HG03139 (cell line): ENCODE data around the gene ANAPC4.

Experiments used
- ATAC-seq: cut with Tn5 transposase; IDR thresholded peaks from one replicate; pipeline ENCODE4 v1.9.1; 2021; ENCODE audit not compliant: unreplicated experiment

ANAPC4 gene

GRCh38 chr4:25377572-25378436, 741 bp downstream of the ANAPC4 start:
- no peak for ATAC-seq

- ATAC-seq = no peak
Measured at GRCh38 chr4:25378437-25378743, 1.3 kb downstream of the ANAPC4 start.

- no peak for ATAC-seq
Measured at GRCh38 chr4:25379591-25379990, 2.5 kb downstream of the ANAPC4 start.

- ATAC-seq = no peak
Measured at GRCh38 chr4:25383647-25384046, 6.6 kb downstream of the ANAPC4 start.

- ATAC-seq = no peak
Measured at GRCh38 chr4:25386926-25387325, 9.9 kb downstream of the ANAPC4 start.

DNA sequence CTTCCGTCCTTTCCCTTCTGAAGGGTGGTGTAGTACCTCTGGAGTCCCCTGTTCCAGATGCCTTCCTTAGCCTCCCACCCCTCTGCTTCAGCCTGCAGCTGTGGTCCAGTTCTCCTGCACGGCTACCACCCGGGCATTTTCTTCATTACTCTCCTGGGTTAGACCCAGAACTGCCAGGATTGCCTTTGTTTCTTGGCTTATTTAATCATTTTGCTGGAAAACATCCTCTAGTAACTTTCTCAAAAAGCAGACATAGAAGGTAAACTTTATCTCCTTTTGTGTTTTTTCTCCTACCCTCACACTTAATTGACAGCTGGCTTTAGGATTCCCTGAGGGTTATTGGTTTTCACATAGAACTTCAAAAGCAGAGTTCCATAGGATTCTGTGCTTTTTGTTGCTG, 20.2 kb downstream of the ANAPC4 start:
- ATAC-seq = no peak

- ATAC-seq = no peak
Measured at GRCh38 chr4:25399510-25399909, 22.4 kb downstream of the ANAPC4 start.

DNA sequence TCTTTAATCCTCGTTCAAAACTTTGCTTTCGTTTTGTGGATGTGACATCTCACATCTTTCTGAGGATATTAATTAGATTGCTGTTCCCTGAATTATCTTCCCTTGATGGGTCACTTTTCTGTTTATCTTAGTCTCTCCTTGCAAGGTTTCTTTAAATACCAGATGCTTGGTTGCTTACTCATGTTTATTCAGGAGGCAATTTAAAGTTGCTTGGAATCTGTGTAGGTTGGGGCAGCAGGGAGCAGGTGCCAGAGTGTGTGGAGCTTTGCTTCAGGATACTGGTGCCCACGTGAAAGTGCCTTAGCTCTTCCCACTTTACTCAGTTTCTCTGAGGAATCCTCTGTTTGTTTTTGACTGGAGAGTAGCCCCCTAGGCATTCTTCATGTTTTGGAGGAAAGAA, 24.0 kb downstream of the ANAPC4 start:
- ATAC-seq = no peak

DNA sequence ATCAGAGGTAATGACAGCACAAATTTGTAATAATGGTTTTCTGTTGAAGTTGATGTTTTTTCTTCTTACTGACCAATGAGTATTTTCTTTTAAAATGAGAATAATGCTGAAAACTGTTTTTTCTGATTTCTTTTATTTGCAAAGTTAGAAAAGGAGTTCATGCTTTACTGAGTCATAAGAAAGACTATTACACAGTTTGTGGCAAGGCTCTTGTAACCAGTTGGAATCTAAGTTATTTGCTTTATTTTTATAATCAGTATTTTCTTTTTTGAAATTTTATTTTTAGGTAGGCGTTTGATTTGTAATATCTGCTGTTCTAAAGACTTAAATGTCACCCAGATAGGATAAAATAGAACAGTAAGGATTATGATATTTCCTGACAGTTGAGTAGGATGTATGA, 25.5 kb downstream of the ANAPC4 start:
- no peak for ATAC-seq

DNA sequence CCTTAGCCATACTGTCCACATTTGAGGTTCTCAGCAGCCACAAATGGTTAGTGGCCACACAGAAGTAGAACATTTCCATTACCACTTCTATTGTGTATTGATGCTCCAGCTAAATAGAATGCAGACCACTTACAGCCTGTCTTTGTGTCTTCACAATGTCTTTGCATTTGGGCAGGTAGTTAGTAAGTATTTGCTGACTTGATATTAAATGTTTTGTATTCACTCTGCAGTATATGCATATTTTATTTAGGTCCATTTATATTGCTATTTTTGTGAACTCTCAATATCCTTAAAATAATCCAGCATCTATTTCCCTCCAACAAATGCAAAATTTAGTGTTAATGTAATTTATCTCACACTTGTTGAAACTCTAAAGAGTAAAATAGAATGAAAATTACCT, 26.6 kb downstream of the ANAPC4 start:
- ATAC-seq = no peak

GRCh38 chr4:25405453-25405852, 28.4 kb downstream of the ANAPC4 start:
- no peak for ATAC-seq

DNA sequence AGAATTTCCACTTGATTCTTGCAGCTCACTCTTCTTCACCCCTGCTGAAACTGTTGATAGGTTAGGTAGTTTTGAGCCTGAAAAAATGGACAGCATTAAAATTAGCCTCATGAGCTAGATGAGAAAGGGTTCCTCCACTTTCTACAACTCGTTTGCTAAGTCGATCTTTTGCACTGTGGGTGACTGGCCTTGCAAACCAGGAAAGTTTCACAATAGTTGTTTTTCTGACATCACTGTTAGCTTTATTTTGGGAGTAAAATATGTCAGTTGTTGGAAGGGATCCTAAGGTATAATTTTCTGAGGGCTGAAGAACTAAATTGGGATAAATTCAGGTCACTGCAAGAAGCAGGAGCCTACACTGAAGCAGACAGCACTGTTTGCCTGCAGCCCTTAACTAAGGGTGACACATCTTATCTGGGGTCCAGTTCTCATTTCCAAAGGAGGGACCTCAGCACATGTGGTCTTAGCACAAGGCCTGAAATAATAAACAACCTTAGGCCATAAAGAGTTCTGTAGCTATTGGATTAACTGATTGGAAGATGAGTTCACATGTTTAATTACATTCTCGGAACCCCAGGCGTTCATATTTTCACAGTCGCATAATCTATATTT, 29.1 kb downstream of the ANAPC4 start:
- no peak for ATAC-seq

GRCh38 chr4:25410820-25411529, 33.9 kb downstream of the ANAPC4 start:
- no peak for ATAC-seq

DNA sequence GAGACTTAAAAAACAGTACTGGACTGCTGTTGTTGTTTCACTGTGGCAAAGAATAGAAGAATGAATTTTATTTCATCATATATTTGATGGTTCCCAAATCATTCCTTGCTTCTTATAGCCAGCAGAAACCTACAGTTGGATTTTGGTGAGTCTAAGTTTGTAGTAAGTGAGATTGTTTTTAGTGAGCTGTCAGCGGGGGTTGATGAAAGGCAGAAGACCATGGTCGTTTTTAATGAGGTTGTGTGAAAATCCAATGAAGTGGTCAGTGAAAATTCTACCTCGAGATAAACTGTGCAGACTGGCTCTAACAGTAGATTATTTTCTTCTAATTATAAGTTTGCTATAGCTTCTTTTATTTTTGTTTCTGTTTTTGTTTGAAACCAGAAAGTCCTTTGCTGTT, 36.2 kb downstream of the ANAPC4 start:
- no peak for ATAC-seq

DNA sequence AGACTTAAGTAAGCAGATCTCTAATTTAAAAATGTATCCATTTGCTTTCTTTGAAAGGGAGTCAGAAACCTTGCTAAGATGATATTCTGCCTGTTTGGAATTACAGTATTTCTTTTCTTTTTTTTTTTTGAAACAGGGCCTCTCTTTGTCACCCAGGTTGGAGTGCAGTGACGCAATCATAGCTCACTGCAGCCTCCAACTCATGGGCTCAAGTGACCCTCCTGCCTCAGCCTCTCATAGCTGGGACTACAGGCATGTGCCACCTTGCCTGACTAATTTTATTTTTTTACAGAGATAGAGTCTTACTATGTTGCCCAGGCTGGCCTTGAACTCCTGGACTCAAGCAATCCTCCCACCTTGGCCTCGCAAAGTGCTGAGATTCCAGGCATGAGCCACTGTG, 40.0 kb downstream of the ANAPC4 start:
- no peak for ATAC-seq

GRCh38 chr4:25420931-25421330, 43.9 kb downstream of the ANAPC4 start:
- ATAC-seq = no peak

DNA sequence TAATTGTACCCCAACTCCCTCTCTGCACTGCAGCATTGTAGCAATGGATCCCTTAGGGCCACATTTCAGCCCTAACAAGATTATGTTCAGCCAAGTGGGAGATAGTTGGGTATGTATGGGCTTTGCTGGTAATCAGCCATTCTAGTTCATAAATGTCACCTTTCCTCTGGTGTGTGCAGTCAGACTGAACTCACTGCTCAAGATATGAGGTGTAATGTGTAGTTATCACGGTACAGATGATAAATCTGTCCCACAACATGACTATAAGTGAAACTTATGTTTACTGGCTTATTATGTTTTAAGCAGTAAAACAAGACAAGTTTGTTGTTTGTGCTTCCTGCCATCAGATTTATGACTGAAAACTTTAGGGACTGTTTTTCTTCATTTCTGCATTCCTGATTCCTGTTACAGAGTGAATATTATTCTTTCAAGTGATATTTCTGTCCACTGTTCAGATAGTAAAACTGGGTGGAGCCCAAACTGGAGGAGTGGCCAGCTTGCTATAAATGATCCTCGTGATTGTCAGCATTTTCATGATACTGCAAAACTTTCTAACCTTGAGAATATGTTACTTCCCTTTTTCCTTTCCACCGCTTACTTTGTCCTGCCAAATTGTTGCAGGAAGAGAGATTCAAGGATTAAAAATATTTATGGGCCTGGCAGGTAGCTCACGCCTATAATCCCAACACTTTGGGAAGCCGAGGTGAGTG, 44.9 kb downstream of the ANAPC4 start:
- ATAC-seq = no peak

DNA sequence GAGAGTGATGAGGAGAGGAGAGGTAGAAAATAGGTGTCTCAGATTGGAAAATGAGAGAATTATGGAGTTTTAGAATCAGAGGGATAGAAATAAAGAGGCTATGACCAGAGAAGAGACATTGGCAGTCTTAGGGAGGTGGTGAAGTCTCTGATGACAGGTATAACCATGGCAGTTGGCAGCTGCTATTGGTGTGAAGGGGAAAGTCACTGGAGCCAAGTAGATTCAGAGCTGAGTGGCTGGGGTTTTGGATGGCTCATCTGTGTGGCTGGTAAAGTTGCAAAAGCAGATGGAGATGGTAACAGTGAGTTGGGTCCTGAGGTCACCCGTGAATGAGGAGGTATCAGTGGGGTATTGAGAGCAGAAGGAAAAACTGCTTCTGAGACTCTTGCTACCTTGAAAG, 46.5 kb downstream of the ANAPC4 start:
- no peak for ATAC-seq

DNA sequence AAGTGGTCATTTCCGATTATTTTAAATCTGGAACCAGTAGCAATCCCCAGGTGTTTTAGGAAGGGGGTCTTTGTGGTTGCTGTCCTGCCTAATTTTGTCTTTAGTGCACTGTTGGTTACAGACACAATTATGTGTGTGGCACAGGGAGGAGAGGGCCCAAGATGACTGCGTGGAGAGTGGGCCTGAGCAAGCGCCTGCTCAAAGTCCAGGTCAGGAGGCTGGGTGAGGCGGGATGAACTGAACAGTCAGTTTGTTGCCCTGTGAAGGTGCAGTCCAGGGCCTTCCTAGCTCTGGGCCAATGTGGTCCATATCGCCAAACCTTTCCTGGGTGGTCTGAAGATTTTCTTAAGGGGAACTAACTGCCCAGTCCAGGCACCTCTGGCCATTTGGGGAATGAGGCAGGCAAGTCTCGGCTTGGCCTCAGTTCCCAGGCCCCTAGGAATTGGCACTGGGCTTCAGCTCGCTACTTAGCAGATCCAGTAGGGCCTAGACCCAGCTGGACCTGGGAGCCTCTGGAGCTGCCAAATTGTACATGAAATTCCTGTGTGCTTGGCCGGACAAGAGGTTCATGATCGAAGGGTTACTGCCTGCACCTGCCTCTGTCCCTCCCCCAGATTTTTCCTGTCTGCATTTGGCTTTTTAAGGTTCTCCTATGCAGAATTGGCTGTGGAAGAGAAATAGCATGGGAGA, 47.6 kb downstream of the ANAPC4 start:
- ATAC-seq = no peak

DNA sequence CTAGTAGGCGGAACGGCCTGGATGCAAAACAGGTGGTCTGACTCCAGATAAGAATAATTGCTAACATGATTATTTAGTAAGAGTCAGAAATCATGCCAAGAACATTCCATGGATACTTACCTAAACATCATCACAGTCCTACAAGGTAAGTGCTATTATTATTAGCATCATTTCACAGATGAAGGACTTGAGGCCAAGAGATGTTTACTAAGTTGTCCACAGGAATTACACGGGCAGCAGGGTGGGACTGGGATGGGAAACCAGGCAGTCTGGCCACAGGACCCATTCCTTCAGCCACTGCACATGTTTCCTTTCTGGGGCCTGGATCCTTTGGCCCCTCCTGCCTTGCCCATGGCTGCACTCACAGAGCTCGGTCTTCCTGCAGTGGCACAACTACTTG, 48.3 kb downstream of the ANAPC4 start:
- ATAC-seq = no peak

- ATAC-seq = no peak
Measured at GRCh38 chr4:25427871-25428270, 50.8 kb downstream of the ANAPC4 start.
